Measurements from ENCODE around the gene TSLP. TPM values are rescaled to one million over a fixed set of nuclear protein-coding genes. Genes with fewer than 3 reads are reported as not detected.

The TSLP gene
- total RNA-seq, 4 donors from 2014 or later = 0.30 to 0.64 (median 0.48) TPM

GRCh38 chr5:111076091-111076490 lies 4.6 kb downstream of the TSLP start:
- TF ChIP-seq CTCF (IDR thresholded peaks at IDR 0.05) (no peak), POLR2A (IDR thresholded peaks at IDR 0.05) (no peak)
- H3K4me3 ChIP-seq (ENCODE audit: low read depth, poor library complexity, severe bottlenecking) = no peak overlapping the region
- WGBS, 2 donors = 67 to 71% methylated on average over 1 of the region's 1 CpG
- intact Hi-C loops (cut with DNase I; ENCODE audit: low total_unique reads) = no loop called here
- DNase-seq (ENCODE audit: low spot score in 2 of 2) = no peak

GRCh38 chr5:111077678-111078077 lies 6.2 kb downstream of the TSLP start:
- no peak for TF ChIP-seq CTCF (IDR thresholded peaks at IDR 0.05)
- TF ChIP-seq POLR2A (IDR thresholded peaks at IDR 0.05) = no peak
- WGBS, 2 donors = 71 to 77% methylated on average over 2 of the region's 2 CpGs
- DNase-seq (ENCODE audit: low spot score in 2 of 2) = no peak
- no peak overlapping the region for H3K4me3 ChIP-seq (ENCODE audit: low read depth, poor library complexity, severe bottlenecking)
- intact Hi-C loops (cut with DNase I; ENCODE audit: low total_unique reads) = no loop called here

GRCh38 chr5:111079846-111080245 lies 8.3 kb downstream of the TSLP start:
- no peak overlapping the region for H3K4me3 ChIP-seq (ENCODE audit: low read depth, poor library complexity, severe bottlenecking)
- WGBS, 2 donors = 50 to 73% methylated on average over 1 of the region's 1 CpG

GRCh38 chr5:111083323-111083722 lies 11.8 kb downstream of the TSLP start:
- no peak overlapping the region for H3K4me3 ChIP-seq (ENCODE audit: low read depth, poor library complexity, severe bottlenecking)
- intact Hi-C loops (cut with DNase I; ENCODE audit: low total_unique reads) = no loop called here
- WGBS, 2 donors = 40 to 48% methylated on average over 7 of the region's 7 CpGs
- DNase-seq (ENCODE audit: low spot score in 2 of 2) = no peak
- TF ChIP-seq CTCF (IDR thresholded peaks at IDR 0.05) = no peak
- no peak for TF ChIP-seq POLR2A (IDR thresholded peaks at IDR 0.05)

More at GRCh38 chr5:111079846-111080245, 8.3 kb downstream of the TSLP start:
- DNase-seq (ENCODE audit: low spot score in 2 of 2) = no peak
- intact Hi-C loops (cut with DNase I; ENCODE audit: low total_unique reads) = no loop called here
- TF ChIP-seq CTCF (IDR thresholded peaks at IDR 0.05) = no peak
- TF ChIP-seq POLR2A (IDR thresholded peaks at IDR 0.05) = no peak

- TF ChIP-seq POLR2A (IDR thresholded peaks at IDR 0.05) (no peak), CTCF (IDR thresholded peaks at IDR 0.05) (no peak)
- 1 to 2% methylated on average over 37 to 47 of the region's 50 CpGs for WGBS, 2 donors
- intact Hi-C loops (cut with DNase I; ENCODE audit: low total_unique reads) = no loop called here
- peak; percentile 82 to 98 for DNase-seq (ENCODE audit: low spot score in 2 of 2)
- peak within 1 kb of the TSS; percentile 86 for H3K4me3 ChIP-seq (ENCODE audit: low read depth, poor library complexity, severe bottlenecking)
Measured at GRCh38 chr5:111092062-111092853, 20.7 kb downstream of the TSLP start, which contains the start of gene WDR36. Gene WDR36 (plus strand): TSS chr5:111092348. CDS start chr5:111092457, 109 bp downstream.
